SK-N-SH treated with all-trans-retinoic acid at 6 μM for 48 hours (cell line): ENCODE measurements around the gene ANKS6.

Experiments used
- ATAC-seq: fragments of 200-7000 bp; cut with Tn5 transposase; 3 replicates; pipeline ENCODE4 v1.9.1; 2020; ENCODE audit warnings: mild to moderate bottlenecking, moderate library complexity
- ARNTL ChIP-seq: fragments of 450-650 bp; formaldehyde crosslinking; IDR thresholded peaks from 2 replicates; pipeline ENCODE4 v1.5.0; 2020; ENCODE audit warnings: low read depth, mild to moderate bottlenecking, moderate library complexity, borderline replicate concordance
- CREB5 ChIP-seq: fragments of 250-450 bp; sonication (Bioruptor Pico); IDR thresholded peaks from 2 replicates; pipeline ENCODE4 v1.5.1; 2020; ENCODE audit warnings: low read depth, mild to moderate bottlenecking, moderate library complexity
- CSDC2 ChIP-seq: fragments of 250-450 bp; sonication (Bioruptor Pico); IDR thresholded peaks from 2 replicates; pipeline ENCODE4 v1.5.0; 2020; ENCODE audit warnings: mild to moderate bottlenecking, moderate library complexity
- CSRNP3 ChIP-seq: fragments of 250-450 bp; sonication (Bioruptor Pico); IDR thresholded peaks from 2 replicates; pipeline ENCODE4 v1.5.1; 2021; ENCODE audit warnings: mild to moderate bottlenecking, moderate library complexity
- GLIS3 ChIP-seq: fragments of 250-450 bp; sonication (Bioruptor Pico); IDR thresholded peaks from 2 replicates; pipeline ENCODE4 v1.5.0; 2020; ENCODE audit warnings: mild to moderate bottlenecking, moderate library complexity
- ISL1 ChIP-seq: fragments of 250-450 bp; sonication (Bioruptor Pico); IDR thresholded peaks from 2 replicates; pipeline ENCODE4 v2.1.2; 2022; ENCODE audit warnings: mild to moderate bottlenecking, moderate library complexity
- OSR1 ChIP-seq: fragments of 250-450 bp; sonication (Bioruptor Pico); IDR thresholded peaks from 2 replicates; pipeline ENCODE4 v1.8.0; 2022; ENCODE audit warnings: moderate library complexity, mild to moderate bottlenecking, inconsistent platforms
- PATZ1 ChIP-seq: fragments of 250-450 bp; sonication (Bioruptor Pico); IDR thresholded peaks from 2 replicates; pipeline ENCODE4 v1.8.0; 2020; ENCODE audit warnings: mild to moderate bottlenecking, moderate library complexity, borderline replicate concordance
- POU6F1 ChIP-seq: fragments of 250-450 bp; sonication (Bioruptor Pico); IDR thresholded peaks from 2 replicates; pipeline ENCODE4 v1.8.0; 2021; ENCODE audit warnings: low read depth, mild to moderate bottlenecking, moderate library complexity, borderline replicate concordance
- PPARA ChIP-seq: fragments of 250-450 bp; sonication (Bioruptor Pico); IDR thresholded peaks from 2 replicates; pipeline ENCODE4 v1.5.0; 2020; ENCODE audit warnings: mild to moderate bottlenecking, borderline replicate concordance
- SNAI2 ChIP-seq: fragments of 250-450 bp; sonication (Bioruptor Pico); IDR thresholded peaks from 2 replicates; pipeline ENCODE4 v1.5.0; 2020; ENCODE audit warnings: mild to moderate bottlenecking, moderate library complexity
- TCF4 ChIP-seq: fragments of 250-450 bp; sonication (Bioruptor Pico); IDR thresholded peaks from 2 replicates; pipeline ENCODE4 v1.8.0; 2021; ENCODE audit warnings: mild to moderate bottlenecking, moderate library complexity, borderline replicate concordance
- TOX ChIP-seq: fragments of 250-450 bp; sonication (Bioruptor Pico); IDR thresholded peaks from 2 replicates; pipeline ENCODE4 v1.8.0; 2021; ENCODE audit warnings: mild to moderate bottlenecking, moderate library complexity, borderline replicate concordance
- TSHZ2 ChIP-seq: fragments of 250-450 bp; sonication (Bioruptor Pico); IDR thresholded peaks from 2 replicates; pipeline ENCODE4 v1.5.0; 2020; ENCODE audit warnings: mild to moderate bottlenecking, moderate library complexity
- ZC3H10 ChIP-seq: fragments of 250-450 bp; sonication (Bioruptor Pico); IDR thresholded peaks from 2 replicates; pipeline ENCODE4 v1.5.1; 2021; ENCODE audit warnings: mild to moderate bottlenecking, moderate library complexity
- ZFP30 ChIP-seq: fragments of 450-650 bp; formaldehyde crosslinking; IDR thresholded peaks from 2 replicates; pipeline ENCODE4 v1.5.0; 2022; ENCODE audit warnings: mild to moderate bottlenecking, moderate library complexity
- ZNF565 ChIP-seq: fragments of 450-650 bp; formaldehyde crosslinking; conservative IDR thresholded peaks from 2 replicates; pipeline ENCODE4 v1.5.0; 2020; ENCODE audit warnings: low read depth, mild to moderate bottlenecking, moderate library complexity
- ZNF70 ChIP-seq: fragments of 450-650 bp; formaldehyde crosslinking; IDR thresholded peaks from 2 replicates; pipeline ENCODE4 v1.5.0; 2020; ENCODE audit warnings: mild to moderate bottlenecking, moderate library complexity
- ZNF8 ChIP-seq: fragments of 450-650 bp; formaldehyde crosslinking; IDR thresholded peaks from 2 replicates; pipeline ENCODE4 v1.5.0; 2020; ENCODE audit warnings: mild to moderate bottlenecking, moderate library complexity

Gene ANKS6

GRCh38 chr9:98708933-98709911, 87.1 kb downstream of the ANKS6 start, which contains the start of gene GABBR2:
Gene GABBR2 (minus strand): TSS chr9:98708935. CDS start chr9:98708737, 198 bp downstream.
- ATAC-seq: no peak
- no peak for TF ChIP-seq ARNTL
- no peak for TF ChIP-seq TCF4 (CRISPR knock-in tag)
- no peak for TF ChIP-seq PATZ1 (CRISPR knock-in tag)
- TF ChIP-seq CSDC2 (CRISPR knock-in tag): no peak
- TF ChIP-seq OSR1: no peak

- ATAC-seq: no peak
- TF ChIP-seq CSRNP3 (CRISPR knock-in tag) (no peak), ZC3H10 (CRISPR knock-in tag) (no peak), ISL1 (CRISPR knock-in tag) (no peak), ZNF70 (CRISPR knock-in tag) (no peak), GLIS3 (CRISPR knock-in tag) (no peak), POU6F1 (CRISPR knock-in tag) (no peak), ZFP30 (CRISPR knock-in tag) (no peak), TCF4 (CRISPR knock-in tag) (no peak), TOX (CRISPR knock-in tag) (no peak), SNAI2 (CRISPR knock-in tag) (no peak), CSDC2 (CRISPR knock-in tag) (no peak), ZNF8 (CRISPR knock-in tag) (no peak), OSR1 (no peak)
Measured at GRCh38 chr9:98708103-98708932, 88.0 kb downstream of the ANKS6 start.

GRCh38 chr9:98707166-98708102, 88.9 kb downstream of the ANKS6 start:
- ATAC-seq: peak; percentile 90
- TF ChIP-seq TSHZ2 (no peak), POU6F1 (CRISPR knock-in tag) (no peak), PPARA (CRISPR knock-in tag) (no peak), TOX (CRISPR knock-in tag) (no peak), CREB5 (CRISPR knock-in tag) (no peak), GLIS3 (CRISPR knock-in tag) (no peak), CSDC2 (CRISPR knock-in tag) (no peak), PATZ1 (CRISPR knock-in tag) (no peak), ARNTL (no peak), ZFP30 (CRISPR knock-in tag) (no peak), TCF4 (CRISPR knock-in tag) (no peak), ZNF565 (CRISPR knock-in tag) (no peak)
